Measurements from ENCODE around the gene FOXJ1.

The FOXJ1 gene

DNA sequence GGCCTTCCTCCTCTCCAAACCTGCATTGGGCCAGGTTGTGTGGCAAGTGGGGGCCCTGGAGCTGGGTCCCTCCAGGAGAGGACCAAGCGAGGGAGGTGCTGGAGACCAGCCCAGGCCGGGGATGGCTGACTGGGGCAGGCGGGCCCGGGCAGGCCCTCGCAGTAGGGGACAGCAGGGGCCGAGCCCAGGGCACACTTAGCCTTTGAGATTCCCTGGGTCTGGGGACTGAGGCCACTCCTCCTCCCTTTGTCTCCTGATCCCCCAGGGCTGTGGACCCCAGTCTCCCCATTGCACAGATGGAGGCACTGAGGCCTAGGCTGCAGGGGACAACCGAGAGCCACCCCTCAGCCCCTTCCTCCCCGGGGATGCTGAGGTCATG is 5.2 kb downstream of the FOXJ1 start:
- peaks cover 12 to 26% of the 10 kb centered on the region in 2 donors for H3K27me3 ChIP-seq (ENCODE audit: control insufficient read depth in 1 of 2, insufficient read depth in 2 of 2, low read length in 2 of 2)
- H3K4me1 ChIP-seq (ENCODE audit: control insufficient read depth in 1 of 2, insufficient read depth in 2 of 2, low read length in 2 of 2) = peaks cover 5 to 18% of the 10 kb centered on the region in 2 donors
- no peak overlapping the region for H3K4me3 ChIP-seq (ENCODE audit: low read depth in 1 of 2, low read length in 2 of 2)
- H3K36me3 ChIP-seq (ENCODE audit: control insufficient read depth in 1 of 2, insufficient read depth in 2 of 2, low read length in 2 of 2) = no peaks in the 10 kb centered on the region
- H3K9me3 ChIP-seq (ENCODE audit: control insufficient read depth in 1 of 2, low read length in 2 of 2) = no peaks in the 10 kb centered on the region
- no peak overlapping the region for H3K9ac ChIP-seq (ENCODE audit: low read depth in 1 of 2, low read length in 2 of 2)
- H3K27ac ChIP-seq (ENCODE audit: low read depth, low read length) = no peak overlapping the region

DNA sequence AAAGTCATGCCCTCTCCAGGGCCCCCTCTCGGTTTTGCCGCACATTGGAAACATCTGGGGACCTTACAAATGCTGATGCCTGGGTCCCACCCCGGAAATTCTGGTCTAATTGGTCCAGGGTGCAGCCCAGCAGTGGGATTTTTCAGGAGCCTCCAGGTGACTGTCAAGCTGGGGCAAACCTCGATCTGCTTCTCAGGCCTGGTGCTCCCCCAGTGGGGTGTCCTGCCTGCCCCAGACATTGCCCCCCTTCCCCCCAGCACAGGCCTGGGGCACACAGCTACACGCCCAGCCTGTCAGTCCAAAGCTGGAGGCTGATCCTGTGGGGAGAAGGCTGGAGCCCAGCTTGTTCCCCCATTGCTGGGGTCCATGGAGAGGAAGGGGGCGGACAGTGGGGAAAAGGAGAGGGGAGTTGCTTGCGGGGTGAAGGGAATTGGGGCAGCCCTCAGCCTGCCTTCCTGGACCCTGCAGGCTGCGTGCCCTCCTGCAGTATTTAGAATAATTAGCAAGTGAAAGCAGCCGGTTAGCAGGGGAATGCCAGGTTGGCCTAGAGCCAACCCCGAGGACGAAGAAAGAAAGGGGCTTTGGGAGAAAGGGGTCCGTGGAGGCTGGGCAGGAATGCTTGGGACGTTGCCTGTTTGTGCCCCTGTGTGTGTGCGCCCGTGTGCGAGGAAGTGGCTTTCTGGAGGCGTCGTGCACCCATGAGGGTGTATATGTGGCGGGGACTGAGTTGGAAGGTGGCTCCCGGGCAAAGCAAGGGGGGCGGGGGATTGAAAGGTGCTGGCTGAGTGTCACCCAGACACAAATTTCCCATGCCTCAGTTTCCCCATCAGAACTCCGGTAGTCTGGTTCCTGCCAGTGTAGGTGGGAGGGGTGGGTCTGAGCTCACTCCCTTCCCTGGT is 5.9 kb downstream of the FOXJ1 start:
- Histone ChIP-seq H3K9me3 (ENCODE audit: control insufficient read depth in 1 of 2, low read length in 2 of 2) (no peaks in the 10 kb centered on the region), H3K36me3 (ENCODE audit: control insufficient read depth in 1 of 2, insufficient read depth in 2 of 2, low read length in 2 of 2) (no peaks in the 10 kb centered on the region), H3K27me3 (ENCODE audit: control insufficient read depth in 1 of 2, insufficient read depth in 2 of 2, low read length in 2 of 2) (peaks cover 12 to 20% of the 10 kb centered on the region in 2 donors), H3K9ac (ENCODE audit: low read depth in 1 of 2, low read length in 2 of 2) (no peak overlapping the region), H3K4me1 (ENCODE audit: control insufficient read depth in 1 of 2, insufficient read depth in 2 of 2, low read length in 2 of 2) (peaks cover 0 to 14% of the 10 kb centered on the region in 2 donors), H3K4me3 (ENCODE audit: low read depth in 1 of 2, low read length in 2 of 2) (no peak overlapping the region), H3K27ac (ENCODE audit: low read depth, low read length) (no peak overlapping the region)

DNA sequence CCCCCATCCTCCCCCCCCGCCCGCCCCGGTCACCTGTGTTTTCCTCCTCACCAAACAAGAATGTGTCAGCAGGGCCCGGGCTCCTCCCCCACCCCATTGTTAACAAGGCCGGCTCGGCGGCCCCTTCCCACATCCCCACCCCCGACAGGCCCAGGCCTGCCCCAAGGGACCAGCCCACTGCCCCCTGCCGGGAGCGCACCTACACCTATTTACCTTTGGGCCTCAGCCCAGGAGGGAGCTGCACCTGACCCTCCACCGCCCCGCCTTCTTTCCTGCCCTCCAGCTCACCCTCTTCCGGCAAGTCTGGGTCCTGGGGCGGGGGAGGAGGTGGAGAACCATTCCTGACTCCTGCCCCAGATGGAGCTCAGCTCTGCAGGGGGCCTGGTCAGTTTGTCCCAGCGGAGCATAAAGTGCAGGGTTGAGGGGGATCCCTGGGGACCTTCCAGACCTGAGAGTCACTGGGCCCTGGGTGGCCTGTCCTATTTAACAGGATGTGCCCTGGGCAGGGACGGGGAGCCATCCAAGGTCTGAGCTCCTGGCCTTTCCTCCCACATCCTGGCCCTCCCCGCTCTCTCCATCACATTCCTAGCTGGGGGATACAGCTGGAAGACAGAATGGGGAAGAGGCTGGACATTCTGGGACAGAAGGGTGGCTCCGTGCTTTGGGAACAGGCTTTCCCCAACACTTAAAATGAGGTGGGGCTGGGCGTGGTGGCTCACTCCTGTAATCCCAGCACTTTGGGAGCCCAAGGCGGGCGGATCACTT is 8.3 kb downstream of the FOXJ1 start:
- H3K9me3 ChIP-seq (ENCODE audit: control insufficient read depth in 1 of 2, low read length in 2 of 2) = no peaks in the 10 kb centered on the region
- no peak overlapping the region for H3K9ac ChIP-seq (ENCODE audit: low read depth in 1 of 2, low read length in 2 of 2)
- no peaks in the 10 kb centered on the region for H3K4me1 ChIP-seq (ENCODE audit: control insufficient read depth in 1 of 2, insufficient read depth in 2 of 2, low read length in 2 of 2)
- H3K27ac ChIP-seq (ENCODE audit: low read depth, low read length) = no peak overlapping the region
- no peaks in the 10 kb centered on the region for H3K36me3 ChIP-seq (ENCODE audit: control insufficient read depth in 1 of 2, insufficient read depth in 2 of 2, low read length in 2 of 2)
- H3K4me3 ChIP-seq (ENCODE audit: low read depth in 1 of 2, low read length in 2 of 2) = no peak overlapping the region
- peaks cover under 1 to 4% of the 10 kb centered on the region in 2 donors for H3K27me3 ChIP-seq (ENCODE audit: control insufficient read depth in 1 of 2, insufficient read depth in 2 of 2, low read length in 2 of 2)

DNA sequence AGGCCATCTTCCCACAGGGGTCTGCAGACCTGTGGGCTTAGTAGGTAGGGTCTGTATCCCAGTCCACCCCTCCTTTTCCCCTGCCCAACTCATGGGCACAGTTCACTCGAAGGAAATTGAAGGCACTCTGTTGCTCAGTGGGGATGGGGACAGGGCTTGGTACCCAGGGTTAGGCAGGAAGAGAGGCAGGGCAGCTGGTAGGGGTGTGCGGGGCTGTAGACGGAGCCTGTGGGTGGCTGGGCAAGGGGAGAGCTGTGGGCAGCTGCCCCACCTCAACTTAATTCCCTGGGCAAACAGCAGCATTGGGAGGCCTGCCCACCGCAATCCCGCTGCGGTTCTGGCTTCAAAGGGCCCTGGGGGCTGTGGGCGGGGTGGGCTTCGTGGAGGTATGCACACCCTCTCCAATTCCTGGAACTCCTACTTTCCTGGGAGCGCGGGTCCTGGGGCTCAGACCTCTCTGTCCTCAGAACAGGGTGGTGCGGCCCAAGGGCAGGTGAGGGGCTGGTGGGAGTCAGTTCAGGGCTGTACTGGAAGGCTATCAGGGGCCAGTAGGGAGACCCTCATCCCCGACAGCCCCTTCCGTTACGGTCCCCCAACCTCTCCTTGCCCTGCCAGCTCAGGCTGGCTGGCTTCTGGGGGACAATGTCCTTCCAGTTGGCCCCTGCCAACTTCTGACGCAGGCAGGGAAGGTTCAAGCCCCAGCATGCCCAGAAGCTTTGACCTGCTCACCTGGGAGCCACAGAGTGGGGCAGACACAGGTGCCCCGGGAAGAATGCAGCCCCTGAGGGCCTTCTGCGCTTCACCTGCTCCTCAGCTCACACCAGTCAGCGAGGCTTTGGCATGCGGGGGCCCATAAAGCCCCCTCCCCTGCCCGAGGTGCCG is 9.1 kb downstream of the FOXJ1 start:
- no peak overlapping the region for H3K27ac ChIP-seq (ENCODE audit: low read depth, low read length)
- no peak overlapping the region for H3K9ac ChIP-seq (ENCODE audit: low read depth in 1 of 2, low read length in 2 of 2)
- H3K4me1 ChIP-seq (ENCODE audit: control insufficient read depth in 1 of 2, insufficient read depth in 2 of 2, low read length in 2 of 2) = no peaks in the 10 kb centered on the region
- no peak overlapping the region for H3K4me3 ChIP-seq (ENCODE audit: low read depth in 1 of 2, low read length in 2 of 2)
- H3K27me3 ChIP-seq (ENCODE audit: control insufficient read depth in 1 of 2, insufficient read depth in 2 of 2, low read length in 2 of 2) = peaks cover 0 to 4% of the 10 kb centered on the region in 2 donors
- no peaks in the 10 kb centered on the region for H3K36me3 ChIP-seq (ENCODE audit: control insufficient read depth in 1 of 2, insufficient read depth in 2 of 2, low read length in 2 of 2)
- H3K9me3 ChIP-seq (ENCODE audit: control insufficient read depth in 1 of 2, low read length in 2 of 2) = no peaks in the 10 kb centered on the region

DNA sequence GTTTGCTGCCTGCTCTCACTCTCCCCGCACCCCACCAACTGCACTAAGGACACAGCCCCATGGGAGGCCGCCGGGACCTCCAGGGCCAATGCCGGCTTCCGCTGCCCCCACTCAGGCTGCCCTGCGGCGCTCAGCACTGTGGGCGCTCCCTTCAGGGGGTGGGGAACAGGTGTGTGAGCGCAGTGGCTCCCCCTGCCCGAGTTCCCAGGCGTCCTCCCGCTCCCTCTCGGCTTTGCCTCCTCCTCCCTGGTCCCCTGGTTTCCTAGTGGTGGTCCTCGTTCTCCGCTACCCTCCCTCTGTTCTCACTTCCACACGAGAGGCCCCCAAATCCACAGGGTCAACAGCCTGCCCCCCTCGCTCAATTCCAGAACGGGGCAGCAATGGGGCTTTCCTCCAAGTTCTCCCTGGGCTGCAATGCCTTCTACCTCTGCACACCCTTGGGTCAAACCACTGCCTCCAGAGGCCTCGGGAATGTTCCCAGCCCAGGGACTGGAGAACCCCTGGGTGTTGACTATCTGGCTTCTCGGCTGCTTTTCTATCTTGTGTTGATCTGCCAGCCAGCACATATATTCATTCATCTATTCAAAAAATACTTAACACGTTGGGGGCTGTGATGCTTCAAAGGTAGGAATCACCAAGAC is 9.9 kb downstream of the FOXJ1 start:
- no peak overlapping the region for H3K27ac ChIP-seq (ENCODE audit: low read depth, low read length)
- H3K36me3 ChIP-seq (ENCODE audit: control insufficient read depth in 1 of 2, insufficient read depth in 2 of 2, low read length in 2 of 2) = no peaks in the 10 kb centered on the region
- peaks cover 0 to 4% of the 10 kb centered on the region in 2 donors for H3K27me3 ChIP-seq (ENCODE audit: control insufficient read depth in 1 of 2, insufficient read depth in 2 of 2, low read length in 2 of 2)
- no peak overlapping the region for H3K4me3 ChIP-seq (ENCODE audit: low read depth in 1 of 2, low read length in 2 of 2)
- H3K9me3 ChIP-seq (ENCODE audit: control insufficient read depth in 1 of 2, low read length in 2 of 2) = no peaks in the 10 kb centered on the region
- H3K9ac ChIP-seq (ENCODE audit: low read depth in 1 of 2, low read length in 2 of 2) = no peak overlapping the region
- no peaks in the 10 kb centered on the region for H3K4me1 ChIP-seq (ENCODE audit: control insufficient read depth in 1 of 2, insufficient read depth in 2 of 2, low read length in 2 of 2)

DNA sequence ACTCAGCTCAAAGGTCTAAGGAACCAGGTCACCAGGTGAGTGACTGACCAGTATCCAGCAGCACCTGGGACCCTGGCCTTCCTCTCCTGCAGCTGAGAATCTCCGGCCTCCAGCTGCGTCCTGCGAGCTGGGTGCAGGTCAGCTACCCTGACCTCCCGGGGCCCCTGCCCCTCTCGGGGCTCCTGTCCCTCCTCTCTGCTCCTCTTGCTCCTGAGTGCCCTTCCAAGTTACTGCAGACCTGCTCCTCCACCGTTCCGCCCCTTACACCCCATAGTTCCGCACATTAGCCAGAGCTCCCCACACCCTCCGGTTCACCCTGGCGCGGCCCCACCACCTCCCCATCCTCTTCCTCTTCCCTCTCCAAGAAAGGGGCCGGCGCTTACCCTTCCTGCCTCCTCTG is 10.6 kb downstream of the FOXJ1 start:
- no peak overlapping the region for H3K9ac ChIP-seq (ENCODE audit: low read depth in 1 of 2, low read length in 2 of 2)
- no peak overlapping the region for H3K27ac ChIP-seq (ENCODE audit: low read depth, low read length)
- no peak overlapping the region for H3K4me3 ChIP-seq (ENCODE audit: low read depth in 1 of 2, low read length in 2 of 2)
- no peaks in the 10 kb centered on the region for H3K9me3 ChIP-seq (ENCODE audit: control insufficient read depth in 1 of 2, low read length in 2 of 2)
- H3K36me3 ChIP-seq (ENCODE audit: control insufficient read depth in 1 of 2, insufficient read depth in 2 of 2, low read length in 2 of 2) = no peaks in the 10 kb centered on the region
- peaks cover 0 to 3% of the 10 kb centered on the region in 2 donors for H3K27me3 ChIP-seq (ENCODE audit: control insufficient read depth in 1 of 2, insufficient read depth in 2 of 2, low read length in 2 of 2)
- H3K4me1 ChIP-seq (ENCODE audit: control insufficient read depth in 1 of 2, insufficient read depth in 2 of 2, low read length in 2 of 2) = no peaks in the 10 kb centered on the region

DNA sequence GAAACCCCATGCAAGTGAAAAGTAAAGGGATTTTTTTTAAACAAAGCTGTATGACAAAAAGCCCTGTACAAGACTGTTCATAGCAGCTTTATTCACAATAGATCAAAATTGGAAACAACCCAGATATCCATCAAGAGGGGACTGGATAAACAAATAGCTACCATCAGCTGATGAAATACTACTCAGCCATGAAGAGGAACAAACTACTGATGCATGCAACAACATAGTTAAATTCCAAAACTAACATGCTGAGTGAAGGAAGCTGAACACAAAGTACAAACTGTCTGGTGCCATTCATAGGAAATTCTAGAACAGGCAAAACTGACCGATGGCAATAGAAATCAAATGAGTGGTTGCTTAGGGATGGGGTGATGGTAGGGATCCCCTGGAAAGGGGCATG is 15.1 kb downstream of the FOXJ1 start:
- no peak overlapping the region for H3K9ac ChIP-seq (ENCODE audit: low read depth in 1 of 2, low read length in 2 of 2)
- no peaks in the 10 kb centered on the region for H3K36me3 ChIP-seq (ENCODE audit: control insufficient read depth in 1 of 2, insufficient read depth in 2 of 2, low read length in 2 of 2)
- no peaks in the 10 kb centered on the region for H3K27me3 ChIP-seq (ENCODE audit: control insufficient read depth in 1 of 2, insufficient read depth in 2 of 2, low read length in 2 of 2)
- H3K4me1 ChIP-seq (ENCODE audit: control insufficient read depth in 1 of 2, insufficient read depth in 2 of 2, low read length in 2 of 2) = no peaks in the 10 kb centered on the region
- no peaks in the 10 kb centered on the region for H3K9me3 ChIP-seq (ENCODE audit: control insufficient read depth in 1 of 2, low read length in 2 of 2)
- no peak overlapping the region for H3K4me3 ChIP-seq (ENCODE audit: low read depth in 1 of 2, low read length in 2 of 2)
- H3K27ac ChIP-seq (ENCODE audit: low read depth, low read length) = no peak overlapping the region

DNA sequence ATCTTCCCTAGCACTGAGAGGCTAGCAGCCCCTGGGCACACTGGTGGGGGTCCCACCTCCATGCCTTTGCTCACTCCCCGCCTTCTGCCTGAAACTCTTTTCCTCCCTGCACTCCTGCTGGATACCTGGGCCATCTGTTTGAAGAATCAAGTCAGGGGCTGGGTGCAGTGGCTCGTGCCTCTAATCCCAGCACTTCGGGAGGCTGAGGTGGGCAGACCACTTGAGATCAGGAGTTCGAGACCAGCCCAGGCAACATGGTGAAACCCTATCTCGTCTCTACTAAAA is 15.7 kb downstream of the FOXJ1 start:
- Histone ChIP-seq H3K4me1 (ENCODE audit: control insufficient read depth in 1 of 2, insufficient read depth in 2 of 2, low read length in 2 of 2) (no peaks in the 10 kb centered on the region), H3K27ac (ENCODE audit: low read depth, low read length) (no peak overlapping the region), H3K9ac (ENCODE audit: low read depth in 1 of 2, low read length in 2 of 2) (no peak overlapping the region), H3K9me3 (ENCODE audit: control insufficient read depth in 1 of 2, low read length in 2 of 2) (no peaks in the 10 kb centered on the region), H3K27me3 (ENCODE audit: control insufficient read depth in 1 of 2, insufficient read depth in 2 of 2, low read length in 2 of 2) (no peaks in the 10 kb centered on the region), H3K36me3 (ENCODE audit: control insufficient read depth in 1 of 2, insufficient read depth in 2 of 2, low read length in 2 of 2) (no peaks in the 10 kb centered on the region), H3K4me3 (ENCODE audit: low read depth in 1 of 2, low read length in 2 of 2) (no peak overlapping the region)

DNA sequence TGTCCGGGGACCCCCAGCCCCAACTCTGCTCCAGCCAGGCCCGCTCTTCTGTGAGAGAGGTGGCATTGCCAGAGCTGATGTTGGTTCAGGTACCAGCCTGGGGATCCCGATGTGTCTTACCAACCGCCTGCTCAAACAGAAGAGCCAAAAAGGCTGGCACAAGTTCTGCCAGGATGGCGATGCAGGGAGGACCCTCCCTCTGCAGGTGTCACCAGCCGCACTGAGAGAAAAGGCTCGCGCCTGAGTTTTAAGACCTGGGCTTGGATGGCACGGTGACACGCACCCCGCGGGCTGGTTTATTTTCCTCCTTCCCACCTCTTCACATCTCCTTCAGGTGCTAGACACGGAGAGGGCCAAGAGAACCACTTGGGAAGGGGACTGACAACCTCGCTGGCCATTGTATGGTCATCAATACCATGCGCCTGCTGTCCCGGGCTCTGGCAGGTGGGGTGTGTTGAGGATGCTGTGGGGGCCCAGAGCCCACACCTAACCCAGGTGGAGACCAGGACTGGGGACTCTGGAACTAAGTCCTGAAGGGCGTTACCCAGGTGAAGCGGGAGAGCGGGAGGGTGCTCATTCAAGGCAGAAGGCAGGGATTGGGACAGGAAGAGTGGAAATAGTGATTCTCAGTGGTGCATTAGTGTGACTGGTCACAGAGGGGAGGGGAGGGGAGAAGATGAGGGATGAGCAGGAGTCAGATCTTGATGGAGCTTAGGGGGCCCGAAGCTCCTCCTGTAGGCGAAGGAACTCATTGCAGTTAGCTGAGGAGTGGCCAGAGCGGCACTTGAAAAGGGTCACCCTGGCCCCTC is 16.3 kb downstream of the FOXJ1 start:
- Histone ChIP-seq H3K27me3 (ENCODE audit: control insufficient read depth in 1 of 2, insufficient read depth in 2 of 2, low read length in 2 of 2) (no peaks in the 10 kb centered on the region), H3K27ac (ENCODE audit: low read depth, low read length) (no peak overlapping the region), H3K36me3 (ENCODE audit: control insufficient read depth in 1 of 2, insufficient read depth in 2 of 2, low read length in 2 of 2) (no peaks in the 10 kb centered on the region), H3K4me1 (ENCODE audit: control insufficient read depth in 1 of 2, insufficient read depth in 2 of 2, low read length in 2 of 2) (no peaks in the 10 kb centered on the region), H3K9me3 (ENCODE audit: control insufficient read depth in 1 of 2, low read length in 2 of 2) (no peaks in the 10 kb centered on the region), H3K9ac (ENCODE audit: low read depth in 1 of 2, low read length in 2 of 2) (no peak overlapping the region), H3K4me3 (ENCODE audit: low read depth in 1 of 2, low read length in 2 of 2) (no peak overlapping the region)

Data from duodenal mucosa (tissue), 2 donors.